LNCAP (cell line): ENCODE results near the gene MICAL3.

Experiments
- TF ChIP-seq, protein P1 (sequence below): fragments of 450-650 bp; IDR thresholded peaks from 2 replicates; pipeline ENCODE4 v1.5.1; 2017; ENCODE audit warnings: mild to moderate bottlenecking

The MICAL3 gene

DNA sequence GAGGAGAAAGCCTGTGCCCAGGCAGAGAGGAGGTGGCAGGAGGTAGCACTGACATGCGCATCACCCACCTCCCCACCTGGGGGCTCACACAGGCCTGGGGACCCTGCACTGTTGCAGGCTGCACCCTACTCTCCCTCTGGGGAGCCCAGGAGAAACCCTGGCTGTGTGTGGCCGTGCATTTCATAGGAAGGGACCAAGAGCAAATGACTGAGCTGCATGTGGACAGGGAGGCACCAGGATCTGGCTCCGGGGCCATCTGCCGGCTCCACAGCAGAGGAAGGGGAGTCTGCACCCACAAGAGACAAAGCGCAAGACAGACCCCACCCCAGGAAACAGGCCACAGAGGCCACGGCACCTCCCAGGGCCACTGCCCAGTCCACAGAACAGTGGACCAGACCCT, 272.8 kb downstream of the MICAL3 start:
- TF ChIP-seq, protein P1, sequence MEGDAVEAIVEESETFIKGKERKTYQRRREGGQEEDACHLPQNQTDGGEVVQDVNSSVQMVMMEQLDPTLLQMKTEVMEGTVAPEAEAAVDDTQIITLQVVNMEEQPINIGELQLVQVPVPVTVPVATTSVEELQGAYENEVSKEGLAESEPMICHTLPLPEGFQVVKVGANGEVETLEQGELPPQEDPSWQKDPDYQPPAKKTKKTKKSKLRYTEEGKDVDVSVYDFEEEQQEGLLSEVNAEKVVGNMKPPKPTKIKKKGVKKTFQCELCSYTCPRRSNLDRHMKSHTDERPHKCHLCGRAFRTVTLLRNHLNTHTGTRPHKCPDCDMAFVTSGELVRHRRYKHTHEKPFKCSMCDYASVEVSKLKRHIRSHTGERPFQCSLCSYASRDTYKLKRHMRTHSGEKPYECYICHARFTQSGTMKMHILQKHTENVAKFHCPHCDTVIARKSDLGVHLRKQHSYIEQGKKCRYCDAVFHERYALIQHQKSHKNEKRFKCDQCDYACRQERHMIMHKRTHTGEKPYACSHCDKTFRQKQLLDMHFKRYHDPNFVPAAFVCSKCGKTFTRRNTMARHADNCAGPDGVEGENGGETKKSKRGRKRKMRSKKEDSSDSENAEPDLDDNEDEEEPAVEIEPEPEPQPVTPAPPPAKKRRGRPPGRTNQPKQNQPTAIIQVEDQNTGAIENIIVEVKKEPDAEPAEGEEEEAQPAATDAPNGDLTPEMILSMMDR, result no peak

GRCh38 chr22:17749605-17750395, 274.6 kb downstream of the MICAL3 start:
- TF ChIP-seq, protein P1, result no peak

DNA sequence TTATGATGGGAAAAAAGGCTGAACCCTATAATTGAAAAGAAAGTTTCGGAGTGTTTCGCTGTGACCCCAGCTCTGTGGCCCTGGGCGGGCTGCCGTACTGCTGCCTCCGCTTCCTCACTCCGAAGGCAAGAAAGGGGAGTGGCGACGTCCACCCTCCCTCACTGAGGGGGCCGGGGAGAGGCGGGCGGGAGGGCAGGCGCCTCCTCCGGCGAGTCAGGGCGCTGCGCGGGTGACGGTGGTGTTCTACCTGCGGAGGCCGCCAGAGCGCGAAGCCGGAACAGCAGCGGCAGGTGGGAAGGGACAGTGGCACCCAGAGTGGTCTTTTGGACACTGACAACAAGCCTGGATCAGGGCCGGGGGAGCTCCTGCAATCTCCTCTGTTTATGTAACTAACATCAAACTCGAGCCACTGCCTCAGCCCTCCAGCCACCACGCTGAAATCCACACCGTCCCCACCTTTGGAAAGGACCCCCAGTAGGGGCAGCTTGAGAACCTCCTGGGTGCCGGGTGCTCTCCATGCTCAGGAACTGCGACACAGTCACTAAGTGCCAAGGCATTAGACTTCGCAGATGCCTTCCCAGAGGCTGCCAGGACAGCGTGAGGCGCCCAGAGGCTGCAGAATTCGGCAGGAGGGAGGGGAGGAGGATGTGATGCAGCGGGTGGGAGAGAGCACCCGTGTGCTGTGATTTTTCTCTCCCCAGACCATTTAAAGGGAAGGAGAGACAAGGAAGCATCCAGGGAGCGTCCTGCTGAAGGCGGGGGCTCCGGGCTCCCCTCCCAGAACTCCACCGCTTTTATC, 275.6 kb downstream of the MICAL3 start:
- TF ChIP-seq, protein P1, result no peak

GRCh38 chr22:17746916-17747315, 277.4 kb downstream of the MICAL3 start:
- TF ChIP-seq, protein P1, result no peak

- TF ChIP-seq, protein P1, result no peak
These were observed 279.9 kb downstream of the MICAL3 start for GRCh38 chr22:17744430-17744829.

DNA sequence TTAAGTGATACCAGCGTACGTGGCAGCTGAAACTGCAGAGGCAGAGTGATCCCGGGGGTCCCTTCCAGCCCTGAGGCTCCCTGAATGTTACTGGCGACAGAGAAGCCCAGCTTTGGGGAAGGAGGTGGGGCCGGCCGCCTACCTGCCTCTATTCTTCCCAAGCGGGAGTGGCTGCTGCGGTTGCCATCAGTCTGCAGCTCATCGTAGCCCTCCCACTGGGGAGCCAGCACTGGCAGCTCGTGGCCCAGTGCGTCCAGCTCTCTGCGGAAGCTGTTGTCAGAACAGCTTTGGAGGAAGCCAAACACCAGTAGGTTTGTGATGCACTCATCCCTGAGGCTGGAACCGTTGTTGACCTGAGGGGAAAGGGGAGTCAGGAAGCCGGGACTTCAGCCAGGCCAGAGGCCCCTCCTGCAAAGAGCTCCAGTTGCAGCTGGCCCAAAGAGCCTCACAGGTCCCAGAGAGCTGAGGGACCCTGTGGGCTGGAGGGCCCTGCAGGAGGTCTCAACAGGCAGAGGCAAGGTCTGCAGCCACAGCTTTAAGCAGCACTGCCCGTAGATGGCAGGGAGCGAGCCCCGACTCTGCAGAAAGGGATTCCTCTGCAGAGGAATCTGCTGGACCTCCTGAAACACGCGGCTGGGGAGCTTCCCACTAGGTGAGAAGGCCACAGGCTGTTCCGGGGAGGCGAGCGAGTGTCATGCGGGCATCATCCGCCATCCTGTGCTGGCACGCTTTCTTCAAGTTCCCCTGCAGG, 280.5 kb downstream of the MICAL3 start:
- TF ChIP-seq, protein P1, result no peak

DNA sequence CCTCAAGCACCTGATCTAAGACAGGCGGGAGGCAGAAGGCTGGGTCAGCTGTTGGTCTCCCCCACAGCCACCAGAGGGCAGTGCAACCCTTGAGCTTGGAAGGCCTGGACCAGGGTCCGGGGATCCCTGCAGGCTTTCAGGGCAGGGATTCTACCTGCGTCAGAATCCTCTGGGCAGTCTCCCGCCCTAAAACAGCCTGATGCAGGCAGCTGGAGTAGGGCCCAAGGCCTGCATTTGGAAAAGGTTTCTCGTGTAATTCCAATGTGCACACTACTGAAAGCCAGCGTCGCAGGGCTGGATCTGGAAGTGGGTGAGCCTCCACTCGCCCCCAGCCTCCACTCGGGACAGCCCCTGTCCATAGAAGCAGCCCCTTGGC, 281.8 kb downstream of the MICAL3 start:
- TF ChIP-seq, protein P1, result peak; percentile 75
